SK-N-SH treated with all-trans-retinoic acid at 6 μM for 48 hours (cell line): Measurements from ENCODE around the gene ATP5F1A.

Source experiments
- ATAC-seq: fragments of 200-7000 bp; cut with Tn5 transposase; 3 replicates; pipeline ENCODE4 v1.9.1; 2020; ENCODE audit warnings: mild to moderate bottlenecking, moderate library complexity
- ARNTL ChIP-seq: fragments of 450-650 bp; formaldehyde crosslinking; IDR thresholded peaks from 2 replicates; pipeline ENCODE4 v1.5.0; 2020; ENCODE audit warnings: low read depth, mild to moderate bottlenecking, moderate library complexity, borderline replicate concordance
- BACH2 ChIP-seq: fragments of 250-450 bp; sonication (Bioruptor Pico); IDR thresholded peaks from 2 replicates; pipeline ENCODE4 v1.9.0; 2021; ENCODE audit warnings: mild to moderate bottlenecking, borderline replicate concordance
- CSDC2 ChIP-seq: fragments of 250-450 bp; sonication (Bioruptor Pico); IDR thresholded peaks from 2 replicates; pipeline ENCODE4 v1.5.0; 2020; ENCODE audit warnings: mild to moderate bottlenecking, moderate library complexity
- CSRNP3 ChIP-seq: fragments of 250-450 bp; sonication (Bioruptor Pico); IDR thresholded peaks from 2 replicates; pipeline ENCODE4 v1.5.1; 2021; ENCODE audit warnings: mild to moderate bottlenecking, moderate library complexity
- ESRRG ChIP-seq: fragments of 250-450 bp; sonication (Bioruptor Pico); IDR thresholded peaks from 2 replicates; pipeline ENCODE4 v1.6.1; 2021; ENCODE audit warnings: mild to moderate bottlenecking
- GLIS3 ChIP-seq: fragments of 250-450 bp; sonication (Bioruptor Pico); IDR thresholded peaks from 2 replicates; pipeline ENCODE4 v1.5.0; 2020; ENCODE audit warnings: mild to moderate bottlenecking, moderate library complexity
- ISL1 ChIP-seq: fragments of 250-450 bp; sonication (Bioruptor Pico); IDR thresholded peaks from 2 replicates; pipeline ENCODE4 v2.1.2; 2022; ENCODE audit warnings: mild to moderate bottlenecking, moderate library complexity
- OSR1 ChIP-seq: fragments of 250-450 bp; sonication (Bioruptor Pico); IDR thresholded peaks from 2 replicates; pipeline ENCODE4 v1.8.0; 2022; ENCODE audit warnings: moderate library complexity, mild to moderate bottlenecking, inconsistent platforms
- POU6F1 ChIP-seq: fragments of 250-450 bp; sonication (Bioruptor Pico); IDR thresholded peaks from 2 replicates; pipeline ENCODE4 v1.8.0; 2021; ENCODE audit warnings: low read depth, mild to moderate bottlenecking, moderate library complexity, borderline replicate concordance
- PPARA ChIP-seq: fragments of 250-450 bp; sonication (Bioruptor Pico); IDR thresholded peaks from 2 replicates; pipeline ENCODE4 v1.5.0; 2020; ENCODE audit warnings: mild to moderate bottlenecking, borderline replicate concordance
- RARB ChIP-seq: fragments of 250-450 bp; sonication (Bioruptor Pico); IDR thresholded peaks from 2 replicates; pipeline ENCODE4 v1.8.0; 2021; ENCODE audit warnings: mild to moderate bottlenecking, moderate library complexity
- SNAI2 ChIP-seq: fragments of 250-450 bp; sonication (Bioruptor Pico); IDR thresholded peaks from 2 replicates; pipeline ENCODE4 v1.5.0; 2020; ENCODE audit warnings: mild to moderate bottlenecking, moderate library complexity
- TCF4 ChIP-seq: fragments of 250-450 bp; sonication (Bioruptor Pico); IDR thresholded peaks from 2 replicates; pipeline ENCODE4 v1.8.0; 2021; ENCODE audit warnings: mild to moderate bottlenecking, moderate library complexity, borderline replicate concordance
- TOX ChIP-seq: fragments of 250-450 bp; sonication (Bioruptor Pico); IDR thresholded peaks from 2 replicates; pipeline ENCODE4 v1.8.0; 2021; ENCODE audit warnings: mild to moderate bottlenecking, moderate library complexity, borderline replicate concordance
- TSHZ2 ChIP-seq: fragments of 250-450 bp; sonication (Bioruptor Pico); IDR thresholded peaks from 2 replicates; pipeline ENCODE4 v1.5.0; 2020; ENCODE audit warnings: mild to moderate bottlenecking, moderate library complexity
- ZC3H10 ChIP-seq: fragments of 250-450 bp; sonication (Bioruptor Pico); IDR thresholded peaks from 2 replicates; pipeline ENCODE4 v1.5.1; 2021; ENCODE audit warnings: mild to moderate bottlenecking, moderate library complexity
- ZFP3 ChIP-seq: fragments of 250-450 bp; sonication (Bioruptor Pico); IDR thresholded peaks from 2 replicates; pipeline ENCODE4 v1.5.0; 2020; ENCODE audit warnings: mild to moderate bottlenecking, moderate library complexity
- ZNF565 ChIP-seq: fragments of 450-650 bp; formaldehyde crosslinking; conservative IDR thresholded peaks from 2 replicates; pipeline ENCODE4 v1.5.0; 2020; ENCODE audit warnings: low read depth, mild to moderate bottlenecking, moderate library complexity
- ZNF70 ChIP-seq: fragments of 450-650 bp; formaldehyde crosslinking; IDR thresholded peaks from 2 replicates; pipeline ENCODE4 v1.5.0; 2020; ENCODE audit warnings: mild to moderate bottlenecking, moderate library complexity
- ZNF8 ChIP-seq: fragments of 450-650 bp; formaldehyde crosslinking; IDR thresholded peaks from 2 replicates; pipeline ENCODE4 v1.5.0; 2020; ENCODE audit warnings: mild to moderate bottlenecking, moderate library complexity
- TF ChIP-seq, protein P1 (sequence below): fragments of 250-450 bp; sonication (Bioruptor Pico); IDR thresholded peaks from 2 replicates; pipeline ENCODE4 v1.5.1; 2020; ENCODE audit warnings: low read depth, mild to moderate bottlenecking, moderate library complexity

Gene ATP5F1A

DNA sequence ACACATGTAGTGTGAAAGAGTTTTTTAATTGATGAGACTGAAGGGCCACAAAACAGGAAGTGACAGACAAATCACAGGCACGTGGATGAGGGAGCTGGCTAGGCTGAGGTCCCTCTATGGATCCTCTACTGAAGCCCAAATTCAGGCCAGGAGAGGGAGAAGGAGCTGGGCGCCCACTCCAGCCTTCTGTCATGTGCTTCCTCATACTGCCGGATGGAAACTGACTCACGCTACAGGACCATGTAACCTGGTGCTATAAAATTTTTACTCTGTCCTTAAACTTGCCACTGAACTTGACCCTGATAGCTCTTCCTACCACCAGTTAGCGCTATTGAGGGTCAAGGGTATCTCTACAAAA is 57.4 kb downstream of the ATP5F1A start:
- TF ChIP-seq ZC3H10 (CRISPR knock-in tag) (no peak), TOX (CRISPR knock-in tag) (no peak), ARNTL (CRISPR knock-in tag) (no peak), ZNF70 (CRISPR knock-in tag) (no peak), BACH2 (CRISPR knock-in tag) (no peak), ZNF8 (CRISPR knock-in tag) (no peak), OSR1 (CRISPR knock-in tag) (no peak), RARB (CRISPR knock-in tag) (no peak), TSHZ2 (no peak), GLIS3 (no peak), SNAI2 (no peak), ZNF565 (no peak), PPARA (no peak), POU6F1 (CRISPR knock-in tag) (no peak), ISL1 (CRISPR knock-in tag) (no peak)
- TF ChIP-seq, protein P1, sequence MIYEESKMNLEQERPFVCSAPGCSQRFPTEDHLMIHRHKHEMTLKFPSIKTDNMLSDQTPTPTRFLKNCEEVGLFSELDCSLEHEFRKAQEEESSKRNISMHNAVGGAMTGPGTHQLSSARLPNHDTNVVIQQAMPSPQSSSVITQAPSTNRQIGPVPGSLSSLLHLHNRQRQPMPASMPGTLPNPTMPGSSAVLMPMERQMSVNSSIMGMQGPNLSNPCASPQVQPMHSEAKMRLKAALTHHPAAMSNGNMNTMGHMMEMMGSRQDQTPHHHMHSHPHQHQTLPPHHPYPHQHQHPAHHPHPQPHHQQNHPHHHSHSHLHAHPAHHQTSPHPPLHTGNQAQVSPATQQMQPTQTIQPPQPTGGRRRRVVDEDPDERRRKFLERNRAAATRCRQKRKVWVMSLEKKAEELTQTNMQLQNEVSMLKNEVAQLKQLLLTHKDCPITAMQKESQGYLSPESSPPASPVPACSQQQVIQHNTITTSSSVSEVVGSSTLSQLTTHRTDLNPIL (CRISPR knock-in tag), result no peak

GRCh38 chr18:46040033-46040746 is 57.9 kb downstream of the ATP5F1A start:
- no peak for ATAC-seq
- TF ChIP-seq PPARA (no peak), TSHZ2 (no peak)

More for the DNA sequence above, 57.4 kb downstream of the ATP5F1A start:
- no peak for ATAC-seq

- ATAC-seq, result no peak
- TF ChIP-seq, protein P1 (CRISPR knock-in tag), result no peak
- TF ChIP-seq ISL1 (CRISPR knock-in tag) (no peak), TSHZ2 (no peak), RARB (CRISPR knock-in tag) (no peak), ZFP3 (CRISPR knock-in tag) (no peak), TCF4 (CRISPR knock-in tag) (no peak), PPARA (no peak), CSDC2 (CRISPR knock-in tag) (no peak), ESRRG (CRISPR knock-in tag) (no peak), CSRNP3 (CRISPR knock-in tag) (no peak), ZC3H10 (CRISPR knock-in tag) (no peak), TOX (CRISPR knock-in tag) (no peak), SNAI2 (no peak), BACH2 (CRISPR knock-in tag) (no peak)
Measured at GRCh38 chr18:46037512-46038305, 60.4 kb downstream of the ATP5F1A start.
